ENCODE measurements around the gene RALGPS1.

DNA sequence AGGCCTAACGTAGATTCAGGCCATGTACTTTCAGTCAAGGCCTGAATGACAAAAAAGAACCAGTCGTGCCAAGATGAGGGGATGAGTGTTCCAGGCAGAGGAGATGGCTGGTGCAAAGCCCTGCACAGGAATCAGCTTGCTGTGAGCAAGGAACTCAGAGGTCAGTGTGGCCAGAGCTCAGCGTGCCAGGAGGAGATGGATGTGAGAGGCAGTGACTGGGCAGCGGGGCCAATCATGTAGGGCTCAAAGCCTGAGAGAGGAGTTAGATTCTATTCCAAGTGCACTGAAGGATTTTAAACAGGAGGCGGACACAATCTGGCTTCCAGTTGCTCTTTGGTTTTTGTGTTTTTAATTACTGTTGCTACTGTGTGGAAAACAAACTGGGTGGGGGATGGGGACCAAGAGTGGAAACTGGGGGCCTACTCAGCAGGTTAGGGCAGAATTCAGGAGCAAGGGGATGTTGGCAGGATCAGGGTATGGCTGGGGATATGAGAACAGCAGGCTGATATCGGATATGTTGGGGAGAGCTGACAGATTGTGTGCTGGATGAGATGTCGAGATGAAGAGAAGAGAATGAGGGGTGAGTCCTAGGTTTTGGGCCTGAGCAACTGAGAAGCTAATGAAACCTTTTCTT is 143.5 kb downstream of the RALGPS1 start:
- TF ChIP-seq CTCF (IDR thresholded peaks at IDR 0.05; ENCODE audit: poor library complexity) (no peak), EZH2 (IDR thresholded peaks at IDR 0.05; ENCODE audit: borderline replicate concordance) (no peak)
